Thyroid gland (tissue), 4 donors: Measurements from ENCODE around the gene PAX7.

Source experiments
- CTCF ChIP-seq, 6 experiments: fragments of 200-600 bp in 3 of 6; fragments of 450-650 bp in 3 of 6; sonication (generic) in 3 of 6; IDR thresholded peaks; one replicate each; pipeline ENCODE4 v1.5.1; 2016 to 2019; ENCODE audit warnings: antibody characterized with exemption in 6 of 6, mild to moderate bottlenecking in 2 of 6, inconsistent platforms in 1 of 6, moderate library complexity in 1 of 6
- POLR2A ChIP-seq, 2 donors: fragments of 450-650 bp; IDR thresholded peaks; one replicate each; pipeline ENCODE4 v1.6.1; 2017; ENCODE audit warnings: antibody characterized with exemption in 2 of 2, mild to moderate bottlenecking in 2 of 2, moderate library complexity in 1 of 2

GRCh38 chr1:18769140-18769539, 138.5 kb downstream of the PAX7 start:
- TF ChIP-seq POLR2A (IDR thresholded peaks at IDR 0.05) (no peak), CTCF (IDR thresholded peaks at IDR 0.05) (no peak)
